PC-3 (cell line): ENCODE results near the gene SENP6. TPM values are rescaled to one million over a fixed set of nuclear protein-coding genes. Genes with fewer than 3 reads are reported as not detected.
"Not testable (repeated sequence)": the region's sequence is repeated elsewhere in the genome, so short reads cannot be mapped to it uniquely, and the experiment has no call there.

Source experiments
- ATAC-seq: fragments of 200-7000 bp; cut with Tn5 transposase; 2 replicates; pipeline ENCODE4 v1.9.1; 2020; ENCODE audit warnings: mild to moderate bottlenecking, moderate library complexity
- BruUV-seq: library from RNA; stranded (reverse); fragments of 400-500 nt; replicated peaks from 2 replicates; lab custom pipeline; 2021; lab: Mats Ljungman, UMichigan
- CTCF ChIA-PET: fragments of 300-600 bp; sonication (Branson Sonifier 250); formaldehyde crosslinking; loops from one replicate; lab custom pipeline; 2022; ENCODE audit warnings: antibody characterized with exemption; lab: Charles Lee
- POLR2A ChIA-PET: fragments of 300-600 bp; sonication (Branson Sonifier 250); formaldehyde crosslinking; loops from one replicate; lab custom pipeline; 2022; ENCODE audit warnings: antibody characterized with exemption; ENCODE audit not compliant: unreplicated experiment; lab: Charles Lee
- DNase-seq: peaks from one replicate; pipeline ENCODE4 v3.0.0-alpha.2; 2015
- H2AFZ ChIP-seq: fragments of 300-600 bp; sonication (generic); 2 replicates; pipeline ENCODE4 v1.6.0; 2016; ENCODE audit warnings: antibody characterized with exemption, low read length
- H3F3A ChIP-seq: fragments of 300-600 bp; sonication (generic); one replicate; pipeline ENCODE4 v1.6.0; 2017; ENCODE audit warnings: antibody characterized with exemption, low read length, control low read depth, mild to moderate bottlenecking; ENCODE audit not compliant: unreplicated experiment
- H3K27ac ChIP-seq: fragments of 300-600 bp; sonication (generic); 2 replicates; pipeline ENCODE4 v1.5.1; 2016; ENCODE audit warnings: mild to moderate bottlenecking, low read length
- H3K27me3 ChIP-seq: fragments of 300-600 bp; sonication (generic); 2 replicates; pipeline ENCODE4 v1.6.1; 2016; ENCODE audit warnings: low read length, mixed read lengths
- H3K36me3 ChIP-seq: fragments of 300-600 bp; sonication (generic); 2 replicates; pipeline ENCODE4 v1.6.1; 2016; ENCODE audit warnings: low read depth, mixed run types, low read length, mixed read lengths
- H3K4me1 ChIP-seq: fragments of 300-600 bp; sonication (generic); 2 replicates; pipeline ENCODE4 v1.5.1; 2016; ENCODE audit warnings: low read length; ENCODE audit not compliant: insufficient read depth
- H3K4me2 ChIP-seq: fragments of 300-600 bp; sonication (generic); 2 replicates; pipeline ENCODE4 v1.6.0; 2016; ENCODE audit warnings: low read length
- H3K4me3 ChIP-seq: fragments of 300-600 bp; sonication (generic); 2 replicates; pipeline ENCODE4 v1.5.1; 2016; ENCODE audit warnings: mild to moderate bottlenecking, low read length, mixed read lengths
- H3K79me2 ChIP-seq: fragments of 300-600 bp; sonication (generic); 2 replicates; pipeline ENCODE4 v1.6.1; 2017; ENCODE audit warnings: low read length, mixed read lengths
- H3K9ac ChIP-seq: fragments of 300-600 bp; sonication (generic); 2 replicates; pipeline ENCODE4 v1.6.0; 2016; ENCODE audit warnings: mild to moderate bottlenecking, low read length
- H3K9me2 ChIP-seq: fragments of 300-600 bp; sonication (generic); replicated peaks from 2 replicates; pipeline ENCODE4 v1.6.1; 2016; ENCODE audit warnings: mixed run types, low read length, mixed read lengths
- H3K9me3 ChIP-seq: fragments of 300-600 bp; sonication (generic); 2 replicates; pipeline ENCODE4 v1.6.1; 2016; ENCODE audit warnings: low read length, mixed read lengths
- H4K20me1 ChIP-seq: fragments of 300-600 bp; sonication (generic); 2 replicates; pipeline ENCODE4 v1.6.1; 2016; ENCODE audit warnings: low read length, mixed read lengths
- EZH2 ChIP-seq: fragments of 300-600 bp; sonication (generic); IDR thresholded peaks from one replicate; pipeline ENCODE4 v1.6.1; 2017; ENCODE audit warnings: antibody characterized with exemption, mild to moderate bottlenecking, low read length; ENCODE audit not compliant: unreplicated experiment
- EZH2phosphoT487 ChIP-seq: fragments of 300-600 bp; sonication (generic); IDR thresholded peaks from 2 replicates; pipeline ENCODE4 v1.6.1; 2018; ENCODE audit warnings: mild to moderate bottlenecking, antibody characterized with exemption, low read length, borderline replicate concordance
- intact Hi-C: fragments of 100-400 bp; cut with micrococcal nuclease; formaldehyde crosslinking; loops from 2 replicates; pipeline ENCODE4 v1.9.0; 2023
- total RNA-seq: library from RNA; depleted of rRNA; stranded (reverse); fragments of >200 nt; gene quantifications from 2 replicates; pipeline ENCODE4 v1.2.3, GENCODE V29; 2014
- TF ChIP-seq, protein P1 (sequence below): fragments of 300-600 bp; sonication (generic); conservative IDR thresholded peaks from 2 replicates; pipeline ENCODE4 v1.5.1; 2017; ENCODE audit warnings: antibody characterized with exemption, low read depth, mild to moderate bottlenecking, low read length

SENP6 gene
- total RNA-seq, 1 experiment from 2014 or later: 36.3 TPM

DNA sequence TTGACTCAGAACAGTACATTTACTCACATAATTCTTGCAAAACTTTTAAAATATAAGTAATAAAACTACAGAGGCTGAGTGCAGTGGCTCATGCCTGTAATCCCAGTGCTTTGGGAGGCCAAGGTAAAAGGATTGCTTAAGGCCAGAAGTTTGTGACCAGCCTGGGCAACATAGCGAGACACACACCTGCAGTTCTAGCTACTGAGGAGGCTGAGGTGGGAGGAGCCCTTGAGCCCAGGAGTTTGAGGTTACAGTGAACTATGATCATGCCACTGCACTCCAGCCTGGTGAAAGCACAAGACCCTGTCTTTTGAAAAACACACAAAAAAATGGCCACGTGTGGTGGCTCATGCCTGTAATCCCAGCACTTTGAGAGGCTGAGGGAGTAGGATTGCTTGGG, 125.5 kb downstream of the SENP6 start:
- Histone ChIP-seq H3K4me3 (no peak overlapping the region), H3K27me3 (no peaks in the 10 kb centered on the region), H3K9ac (no peak overlapping the region), H3K4me2 (no peak overlapping the region), H2AFZ (no peak overlapping the region), H3K4me1 (no peaks in the 10 kb centered on the region), H3K9me2 (no peaks in the 10 kb centered on the region), H3K9me3 (no peaks in the 10 kb centered on the region), H3K36me3 (no peaks in the 10 kb centered on the region), H3K79me2 (no peaks in the 10 kb centered on the region), H3K27ac (no peak overlapping the region), H4K20me1 (no peaks in the 10 kb centered on the region), H3F3A (no peaks in the 10 kb centered on the region)
- ChIA-PET CTCF (no interaction called here), POLR2A (no interaction called here)
- intact Hi-C loops: no loop called here
- BruUV-seq: no TSS peak
- no peak for ATAC-seq
- DNase-seq: no peak
- TF ChIP-seq EZH2phosphoT487: no peak
- TF ChIP-seq, protein P1, sequence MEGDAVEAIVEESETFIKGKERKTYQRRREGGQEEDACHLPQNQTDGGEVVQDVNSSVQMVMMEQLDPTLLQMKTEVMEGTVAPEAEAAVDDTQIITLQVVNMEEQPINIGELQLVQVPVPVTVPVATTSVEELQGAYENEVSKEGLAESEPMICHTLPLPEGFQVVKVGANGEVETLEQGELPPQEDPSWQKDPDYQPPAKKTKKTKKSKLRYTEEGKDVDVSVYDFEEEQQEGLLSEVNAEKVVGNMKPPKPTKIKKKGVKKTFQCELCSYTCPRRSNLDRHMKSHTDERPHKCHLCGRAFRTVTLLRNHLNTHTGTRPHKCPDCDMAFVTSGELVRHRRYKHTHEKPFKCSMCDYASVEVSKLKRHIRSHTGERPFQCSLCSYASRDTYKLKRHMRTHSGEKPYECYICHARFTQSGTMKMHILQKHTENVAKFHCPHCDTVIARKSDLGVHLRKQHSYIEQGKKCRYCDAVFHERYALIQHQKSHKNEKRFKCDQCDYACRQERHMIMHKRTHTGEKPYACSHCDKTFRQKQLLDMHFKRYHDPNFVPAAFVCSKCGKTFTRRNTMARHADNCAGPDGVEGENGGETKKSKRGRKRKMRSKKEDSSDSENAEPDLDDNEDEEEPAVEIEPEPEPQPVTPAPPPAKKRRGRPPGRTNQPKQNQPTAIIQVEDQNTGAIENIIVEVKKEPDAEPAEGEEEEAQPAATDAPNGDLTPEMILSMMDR: no peak
- no peak for TF ChIP-seq EZH2

DNA sequence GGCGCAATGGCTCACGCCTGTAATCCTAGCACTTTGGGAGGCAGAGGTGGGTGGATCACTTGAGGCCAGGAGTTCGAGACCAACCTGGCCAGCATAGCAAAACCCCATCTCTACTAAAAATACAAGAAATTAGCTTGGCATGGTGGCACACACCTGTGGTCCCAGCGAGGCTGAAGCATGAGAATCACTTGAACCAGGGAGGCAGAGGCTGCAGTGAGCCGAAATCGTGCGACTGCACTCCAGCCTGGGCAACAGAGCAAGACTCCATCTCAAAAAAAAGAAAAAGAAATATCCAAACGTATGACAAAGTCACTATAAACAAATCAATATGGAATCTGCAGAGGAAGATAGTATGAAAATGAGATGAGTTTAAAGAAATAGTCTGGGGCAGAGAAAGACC, 129.3 kb downstream of the SENP6 start:
- POLR2A ChIA-PET, intact Hi-C loops, H3K4me1 ChIP-seq: not testable (repeated sequence)

DNA sequence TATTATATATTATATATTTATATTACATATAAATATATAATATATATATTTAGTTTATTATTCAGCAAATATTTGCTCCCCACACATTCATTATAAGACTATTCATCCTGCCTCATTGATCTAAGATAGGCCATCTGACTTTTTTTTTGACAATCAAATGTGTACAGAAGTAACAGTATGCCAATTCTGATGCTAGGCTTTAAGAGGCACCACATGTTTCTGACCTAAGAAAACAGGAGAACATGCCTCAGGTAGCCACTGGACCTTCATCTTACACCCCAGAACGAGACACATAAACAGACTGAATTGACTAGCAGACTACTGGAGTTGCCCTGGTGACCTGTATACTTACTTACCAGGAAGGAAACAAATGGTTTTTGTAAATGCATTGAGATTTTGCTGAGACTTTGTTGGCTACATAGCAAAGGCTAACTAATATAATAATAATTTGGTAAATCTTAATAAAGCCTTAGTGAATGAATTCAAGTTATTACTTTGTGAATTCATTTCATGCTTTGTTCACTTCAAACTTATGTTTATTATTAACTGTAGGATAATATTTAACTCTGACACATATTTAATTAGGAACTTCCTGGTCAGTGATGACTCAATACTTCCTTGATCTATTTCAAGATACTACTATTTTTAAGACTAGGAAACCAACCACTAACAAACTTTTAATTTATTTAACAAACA, 134.0 kb downstream of the SENP6 start:
- Histone ChIP-seq H3K4me3 (no peak overlapping the region), H3K27me3 (no peaks in the 10 kb centered on the region), H3K4me2 (peak overlapping the region; percentile 38), H3K9me2 (no peaks in the 10 kb centered on the region), H3K27ac (peak overlapping the region; percentile 62), H3K9ac (no peak overlapping the region), H2AFZ (no peak overlapping the region), H3K4me1 (peaks cover 10% of the 10 kb centered on the region; the same call in 1 of the 2 replicates), H3K9me3 (no peaks in the 10 kb centered on the region), H3F3A (no peaks in the 10 kb centered on the region), H4K20me1 (no peaks in the 10 kb centered on the region), H3K79me2 (no peaks in the 10 kb centered on the region), H3K36me3 (no peaks in the 10 kb centered on the region)
- TF ChIP-seq EZH2phosphoT487: no peak
- TF ChIP-seq, protein P1: no peak
- no peak for TF ChIP-seq EZH2
- ChIA-PET POLR2A (no interaction called here), CTCF (no interaction called here)
- BruUV-seq: no TSS peak
- DNase-seq: peak; percentile 41
- ATAC-seq: peak; percentile 73
- intact Hi-C loops: no loop called here

More for the DNA sequence above, 129.3 kb downstream of the SENP6 start:
- H3K9ac ChIP-seq, DNase-seq, H3K9me2 ChIP-seq, CTCF ChIA-PET, H3K79me2 ChIP-seq, H4K20me1 ChIP-seq, H3K9me3 ChIP-seq, BruUV-seq, H3K4me3 ChIP-seq, H3F3A ChIP-seq, H3K27ac ChIP-seq, ATAC-seq, H3K36me3 ChIP-seq, H2AFZ ChIP-seq, H3K4me2 ChIP-seq, H3K27me3 ChIP-seq: not testable (repeated sequence)
